ENCODE measurements around the gene LBH. TPM values are rescaled to one million over a fixed set of nuclear protein-coding genes. Genes with fewer than 3 reads are reported as not detected.

Gene LBH
- total and polyA plus RNA-seq, 8 donors, result 6.6 to 39.8 (median 17.0) TPM

- Histone ChIP-seq H3K4me3 (no peak overlapping the region), H3K27me3 (no peaks in the 10 kb centered on the region), H3K4me1 (no peaks in the 10 kb centered on the region), H3K36me3 (no peaks in the 10 kb centered on the region), H3K9me3 (no peaks in the 10 kb centered on the region), H3K27ac (no peak overlapping the region)
- intact Hi-C loops (cut with DNase I; ENCODE audit: low total_unique reads), result no loop called here
- no peak for DNase-seq
- TF ChIP-seq POLR2AphosphoS5 (IDR thresholded peaks at IDR 0.05) (no peak), POLR2A (IDR thresholded peaks at IDR 0.05) (no peak), EP300 (IDR thresholded peaks at IDR 0.05) (no peak), CTCF (IDR thresholded peaks at IDR 0.05) (no peak)
- WGBS, 5 donors, result 90 to 96% (median 92%) methylated on average over 6 of the region's 6 CpGs
Measured at GRCh38 chr2:30282081-30282480, 50.7 kb downstream of the LBH start.

GRCh38 chr2:30282721-30283120 lies 51.4 kb downstream of the LBH start:
- Histone ChIP-seq H3K4me1 (no peaks in the 10 kb centered on the region), H3K9me3 (no peaks in the 10 kb centered on the region), H3K27me3 (no peaks in the 10 kb centered on the region), H3K36me3 (no peaks in the 10 kb centered on the region), H3K4me3 (no peak overlapping the region), H3K27ac (no peak overlapping the region)
- no peak for DNase-seq
- intact Hi-C loops (cut with DNase I; ENCODE audit: low total_unique reads), result no loop called here
- TF ChIP-seq EP300 (IDR thresholded peaks at IDR 0.05) (no peak), POLR2AphosphoS5 (IDR thresholded peaks at IDR 0.05) (no peak), CTCF (IDR thresholded peaks at IDR 0.05) (no peak), POLR2A (IDR thresholded peaks at IDR 0.05) (no peak)
- 93 to 100% (median 96%) methylated on average over 4 of the region's 4 CpGs for WGBS, 5 donors

GRCh38 chr2:30283931-30284565 lies 52.7 kb downstream of the LBH start:
- WGBS, 5 donors, result 64 to 81% (median 75%) methylated on average over 13 to 14 of the region's 14 CpGs
- DNase-seq, result no peak

GRCh38 chr2:30285758-30286157 lies 54.4 kb downstream of the LBH start:
- Histone ChIP-seq H3K27ac (no peak overlapping the region), H3K4me1 (peaks cover 0 to 3% (median 0%) of the 10 kb centered on the region in 4 donors), H3K27me3 (no peaks in the 10 kb centered on the region), H3K9me3 (no peaks in the 10 kb centered on the region), H3K4me3 (no peak overlapping the region), H3K36me3 (no peaks in the 10 kb centered on the region)
- DNase-seq, result no peak
- intact Hi-C loops (cut with DNase I; ENCODE audit: low total_unique reads), result no loop called here
- WGBS, 5 donors, result 74 to 89% (median 82%) methylated on average over 3 of the region's 3 CpGs
- TF ChIP-seq POLR2AphosphoS5 (IDR thresholded peaks at IDR 0.05), result no peak
- TF ChIP-seq CTCF (IDR thresholded peaks at IDR 0.05), result no peak
- TF ChIP-seq EP300 (IDR thresholded peaks at IDR 0.05), result no peak
- no peak for TF ChIP-seq POLR2A (IDR thresholded peaks at IDR 0.05)

More at GRCh38 chr2:30283931-30284565, 52.7 kb downstream of the LBH start:
- intact Hi-C loops (cut with DNase I; ENCODE audit: low total_unique reads), result no loop called here
- H3K27ac ChIP-seq, result no peak overlapping the region
- no peaks in the 10 kb centered on the region for H3K4me1 ChIP-seq
- TF ChIP-seq POLR2AphosphoS5 (IDR thresholded peaks at IDR 0.05) (no peak), EP300 (IDR thresholded peaks at IDR 0.05) (no peak), POLR2A (IDR thresholded peaks at IDR 0.05) (no peak), CTCF (IDR thresholded peaks at IDR 0.05) (no peak)
- no peaks in the 10 kb centered on the region for H3K9me3 ChIP-seq
- H3K4me3 ChIP-seq, result no peak overlapping the region
- no peaks in the 10 kb centered on the region for H3K27me3 ChIP-seq
- no peaks in the 10 kb centered on the region for H3K36me3 ChIP-seq
